Activated T-helper 17 cell treated with anti-CD3 and anti-CD28 coated beads, Interleukin-2, amount 50 U/mL, for 72 hours (primary cell): Measurements from ENCODE around the gene EPG5. TPM values are rescaled to one million over a fixed set of nuclear protein-coding genes. Genes with fewer than 3 reads are reported as not detected.
"Not testable (repeated sequence)": the region's sequence is repeated elsewhere in the genome, so short reads cannot be mapped to it uniquely, and the experiment has no call there.

Source experiments
- ATAC-seq: fragments of 150-1000 bp; cut with Tn5 transposase; replicated peaks from 2 replicates; pipeline ENCODE4 v1.10.0; 2021; ENCODE audit warnings: mild to moderate bottlenecking, moderate library complexity
- H3K27ac Mint-ChIP-seq: one replicate; pipeline ENCODE4 v1.8.0; 2022; ENCODE audit warnings: mixed read lengths
- H3K27me3 Mint-ChIP-seq: one replicate; pipeline ENCODE4 v1.8.0; 2022; ENCODE audit warnings: mixed read lengths
- H3K36me3 Mint-ChIP-seq: one replicate; pipeline ENCODE4 v1.8.0; 2022; ENCODE audit warnings: low read depth, mild to moderate bottlenecking, mixed read lengths
- H3K4me1 Mint-ChIP-seq: one replicate; pipeline ENCODE4 v1.8.0; 2022; ENCODE audit warnings: mixed read lengths
- H3K4me3 Mint-ChIP-seq: one replicate; pipeline ENCODE4 v1.8.0; 2022; ENCODE audit warnings: mild to moderate bottlenecking, mixed read lengths
- H3K9me3 Mint-ChIP-seq: one replicate; pipeline ENCODE4 v1.8.0; 2022; ENCODE audit warnings: mixed read lengths
- total RNA-seq, 2 donors: library from RNA; stranded (reverse); gene quantifications; one replicate each; pipeline ENCODE4 v1.2.3, GENCODE V29; 2022

EPG5 gene
- total RNA-seq, 2 donors from 2014 or later: 22.9 to 24.0 TPM

GRCh38 chr18:45825258-45826044 is 141.7 kb downstream of the EPG5 start, which contains the start of gene SIGLEC15:
Gene SIGLEC15 (plus strand): TSS chr18:45825675. CDS start chr18:45825729, 54 bp downstream.
- Mint-ChIP-seq H3K4me3 (no peak within 1 kb of the TSS), H3K27ac (no peak within 1 kb of the TSS), H3K4me1 (no peaks in the 10 kb centered on the region), H3K27me3 (no peaks in the 10 kb centered on the region), H3K9me3 (no peaks in the 10 kb centered on the region), H3K36me3 (no peaks in the 10 kb centered on the region)
- no peak for ATAC-seq

- ATAC-seq: no peak
- H3K4me3 Mint-ChIP-seq: no peak overlapping the region
- no peaks in the 10 kb centered on the region for H3K27me3 Mint-ChIP-seq
- no peaks in the 10 kb centered on the region for H3K36me3 Mint-ChIP-seq
- H3K9me3 Mint-ChIP-seq: no peaks in the 10 kb centered on the region
- no peaks in the 10 kb centered on the region for H3K4me1 Mint-ChIP-seq
- H3K27ac Mint-ChIP-seq: no peak overlapping the region
Measured at GRCh38 chr18:45821711-45822110, 145.4 kb downstream of the EPG5 start.

- no peaks in the 10 kb centered on the region for H3K9me3 Mint-ChIP-seq
- no peaks in the 10 kb centered on the region for H3K27me3 Mint-ChIP-seq
- no peaks in the 10 kb centered on the region for H3K4me1 Mint-ChIP-seq
- no peak overlapping the region for H3K4me3 Mint-ChIP-seq
- H3K36me3 Mint-ChIP-seq: no peaks in the 10 kb centered on the region
- H3K27ac Mint-ChIP-seq: no peak overlapping the region
- ATAC-seq: no peak
Measured at GRCh38 chr18:45821026-45821425, 146.1 kb downstream of the EPG5 start.

- H3K27ac Mint-ChIP-seq: no peak overlapping the region
- no peak overlapping the region for H3K4me3 Mint-ChIP-seq
- H3K4me1 Mint-ChIP-seq: no peaks in the 10 kb centered on the region
- no peaks in the 10 kb centered on the region for H3K36me3 Mint-ChIP-seq
- no peaks in the 10 kb centered on the region for H3K27me3 Mint-ChIP-seq
- no peaks in the 10 kb centered on the region for H3K9me3 Mint-ChIP-seq
- ATAC-seq: no peak
Measured at GRCh38 chr18:45820106-45820745, 146.9 kb downstream of the EPG5 start.

GRCh38 chr18:45818765-45819164 is 148.4 kb downstream of the EPG5 start:
- H3K36me3 Mint-ChIP-seq: not testable (repeated sequence)

GRCh38 chr18:45817543-45817942 is 149.6 kb downstream of the EPG5 start:
- Mint-ChIP-seq H3K27ac (no peak overlapping the region), H3K4me3 (no peak overlapping the region), H3K9me3 (peaks cover 3% of the 10 kb centered on the region), H3K36me3 (no peaks in the 10 kb centered on the region), H3K4me1 (no peaks in the 10 kb centered on the region), H3K27me3 (no peaks in the 10 kb centered on the region)
- peak; percentile 90 for ATAC-seq

More at GRCh38 chr18:45818765-45819164, 148.4 kb downstream of the EPG5 start:
- H3K4me1 Mint-ChIP-seq, H3K27ac Mint-ChIP-seq, H3K27me3 Mint-ChIP-seq, H3K4me3 Mint-ChIP-seq, ATAC-seq, H3K9me3 Mint-ChIP-seq: not testable (repeated sequence)

- not testable (repeated sequence) for H3K36me3 Mint-ChIP-seq, H3K27me3 Mint-ChIP-seq, H3K27ac Mint-ChIP-seq, H3K4me1 Mint-ChIP-seq, H3K9me3 Mint-ChIP-seq, ATAC-seq, H3K4me3 Mint-ChIP-seq
Measured at GRCh38 chr18:45814733-45815132, 152.4 kb downstream of the EPG5 start.

GRCh38 chr18:45807144-45807543 is 160.0 kb downstream of the EPG5 start:
- not testable (repeated sequence) for H3K9me3 Mint-ChIP-seq

GRCh38 chr18:45806226-45806625 is 160.9 kb downstream of the EPG5 start:
- Mint-ChIP-seq H3K4me3 (no peak overlapping the region), H3K36me3 (peaks cover 4% of the 10 kb centered on the region), H3K27ac (no peak overlapping the region), H3K9me3 (peaks cover 5% of the 10 kb centered on the region), H3K27me3 (no peaks in the 10 kb centered on the region), H3K4me1 (peaks cover 11% of the 10 kb centered on the region)
- no peak for ATAC-seq

More at GRCh38 chr18:45807144-45807543, 160.0 kb downstream of the EPG5 start:
- not testable (repeated sequence) for H3K4me3 Mint-ChIP-seq, H3K36me3 Mint-ChIP-seq, H3K27ac Mint-ChIP-seq, H3K27me3 Mint-ChIP-seq, ATAC-seq
- H3K4me1 Mint-ChIP-seq: peaks cover 11% of the 10 kb centered on the region

- H3K36me3 Mint-ChIP-seq: peaks cover 4% of the 10 kb centered on the region
Measured at GRCh38 chr18:45805551-45805950, 161.6 kb downstream of the EPG5 start.

GRCh38 chr18:45802814-45803492 is 164.2 kb downstream of the EPG5 start:
- peaks cover 11% of the 10 kb centered on the region for H3K4me1 Mint-ChIP-seq
- peaks cover 3% of the 10 kb centered on the region for H3K27me3 Mint-ChIP-seq
- ATAC-seq: peak; percentile 99

More at GRCh38 chr18:45805551-45805950, 161.6 kb downstream of the EPG5 start:
- peaks cover 5% of the 10 kb centered on the region for H3K9me3 Mint-ChIP-seq
- H3K4me3 Mint-ChIP-seq: no peak overlapping the region
- no peaks in the 10 kb centered on the region for H3K27me3 Mint-ChIP-seq
- no peak overlapping the region for H3K27ac Mint-ChIP-seq
- H3K4me1 Mint-ChIP-seq: peaks cover 11% of the 10 kb centered on the region
- ATAC-seq: no peak

GRCh38 chr18:45801416-45802004 is 165.6 kb downstream of the EPG5 start:
- Mint-ChIP-seq H3K27ac (no peak overlapping the region), H3K4me3 (no peak overlapping the region), H3K36me3 (peaks cover 4% of the 10 kb centered on the region), H3K9me3 (peaks cover 4% of the 10 kb centered on the region), H3K4me1 (peaks cover 11% of the 10 kb centered on the region), H3K27me3 (peaks cover 3% of the 10 kb centered on the region)
- no peak for ATAC-seq

More at GRCh38 chr18:45802814-45803492, 164.2 kb downstream of the EPG5 start:
- Mint-ChIP-seq H3K4me3 (no peak overlapping the region), H3K36me3 (peaks cover 4% of the 10 kb centered on the region), H3K9me3 (peaks cover 4% of the 10 kb centered on the region), H3K27ac (peak overlapping the region; percentile 16)
